Stimulated activated naive CD4-positive, alpha-beta T cell treated with Interleukin-2 at 50 U/mL for 16 hours (primary cell): Measurements from ENCODE around the gene HEBP2.
"Not testable (repeated sequence)": the region's sequence is repeated elsewhere in the genome, so short reads cannot be mapped to it uniquely, and the experiment has no call there.

ENCODE experiments used
- DNase-seq: peaks from one replicate; lab custom pipeline; 2025; lab: John Stamatoyannopoulos, UW

HEBP2 gene

DNA sequence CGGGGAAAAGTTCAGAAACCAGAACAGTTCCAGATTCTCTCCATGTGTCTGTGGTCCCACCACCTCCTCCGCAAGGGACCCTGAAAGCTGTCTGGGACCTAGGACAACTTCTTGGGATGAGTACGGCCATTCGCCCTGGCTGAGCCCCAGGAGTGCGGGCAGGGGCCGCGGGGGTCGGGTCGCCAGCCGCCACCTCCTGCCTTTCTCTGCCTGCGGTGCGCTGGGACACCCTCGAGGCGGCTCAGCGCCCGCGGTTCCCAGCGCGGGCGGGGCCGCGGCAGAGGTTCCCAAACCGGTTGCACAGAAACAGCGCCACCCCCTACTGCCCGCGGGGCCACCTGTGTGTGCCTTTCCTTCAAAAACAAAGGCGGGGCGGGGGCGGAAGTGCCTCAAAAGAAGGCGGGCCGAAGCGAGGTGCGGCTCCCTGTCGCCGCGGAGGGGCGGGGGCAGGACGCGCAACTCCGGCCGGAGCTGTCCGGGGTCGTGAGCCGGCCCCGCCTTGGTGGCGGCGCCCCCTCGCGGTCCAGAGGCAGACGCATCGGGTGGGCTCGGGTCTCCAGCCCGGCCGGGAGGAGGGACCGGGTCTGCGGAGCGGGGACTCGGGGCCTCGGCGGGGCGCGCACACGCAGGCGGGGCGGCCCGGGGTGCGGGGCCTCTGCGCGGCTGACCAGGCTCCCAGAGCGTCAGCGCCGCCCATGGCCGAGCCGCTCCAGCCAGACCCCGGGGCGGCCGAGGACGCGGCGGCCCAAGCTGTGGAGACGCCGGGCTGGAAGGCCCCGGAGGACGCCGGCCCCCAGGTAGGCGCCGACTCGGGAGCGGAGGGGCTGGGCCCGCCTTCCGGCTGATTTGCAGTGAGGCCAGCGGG lies at the start of gene HEBP2:
TSS of gene HEBP2 (plus strand) at position 423 of the 865 bp plus-strand sequence. CDS start at position 696, 273 bp downstream.
- DNase-seq = peak; percentile 89

- DNase-seq = no peak
These were observed 46.1 kb upstream of the HEBP2 start for GRCh38 chr6:138357928-138358327.

DNA sequence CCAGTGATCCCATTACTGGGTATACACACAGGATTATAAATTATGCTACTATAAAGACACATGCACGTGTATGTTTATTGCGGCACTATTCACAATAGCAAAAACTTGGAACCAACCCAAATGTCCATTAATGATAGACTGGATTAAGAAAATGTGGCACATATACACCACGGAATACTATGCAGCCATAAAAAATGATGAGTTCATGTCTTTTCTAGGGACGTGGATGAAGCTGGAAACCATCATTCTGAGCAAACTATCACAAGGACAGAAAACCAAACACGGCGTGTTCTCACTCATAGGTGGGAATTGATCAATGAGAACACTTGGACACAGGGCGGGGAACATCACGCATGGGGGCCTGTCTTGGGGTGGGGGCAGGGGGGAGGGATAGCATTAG lies 35.3 kb upstream of the HEBP2 start:
- not testable (repeated sequence) for DNase-seq

DNA sequence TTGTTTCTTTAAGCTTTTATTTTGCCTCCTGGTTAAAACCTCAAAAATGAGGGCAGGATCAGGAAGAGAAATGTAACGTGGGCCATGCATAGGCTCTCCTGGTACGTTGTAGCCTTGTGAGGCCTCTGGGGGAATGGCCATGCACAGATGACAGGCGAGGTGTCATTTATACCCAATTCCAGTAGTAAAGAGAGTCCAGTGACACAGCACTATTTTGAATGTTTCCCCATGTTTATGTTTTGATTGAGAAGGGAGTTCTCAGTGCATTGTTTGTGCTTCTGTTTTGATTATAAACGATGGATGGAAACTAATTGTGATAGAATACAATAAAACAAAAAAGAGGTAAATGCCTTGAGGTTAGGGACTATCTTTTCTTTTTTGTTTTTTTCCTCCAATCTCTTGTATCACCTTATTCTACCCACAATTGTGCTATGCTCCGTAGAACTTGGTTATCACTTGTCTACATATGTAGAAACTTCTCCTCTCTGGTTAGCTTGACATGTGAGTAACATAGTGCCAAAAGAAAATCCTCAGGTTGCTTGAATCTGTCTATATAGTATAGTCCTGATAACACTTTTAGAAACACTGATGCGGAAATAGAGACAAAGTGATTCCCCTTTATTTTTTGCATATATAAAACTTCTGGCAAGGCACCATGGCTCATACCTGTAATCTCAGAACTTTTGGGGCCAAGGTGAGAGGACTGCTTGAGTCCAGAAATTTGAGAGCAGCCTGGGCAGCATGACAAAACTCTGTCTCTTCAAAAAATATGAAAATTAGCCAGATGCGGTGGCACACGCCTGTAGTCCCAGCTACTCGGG lies 33.2 kb upstream of the HEBP2 start:
- no peak for DNase-seq

GRCh38 chr6:138371452-138371711 lies 32.6 kb upstream of the HEBP2 start:
- no peak for DNase-seq

DNA sequence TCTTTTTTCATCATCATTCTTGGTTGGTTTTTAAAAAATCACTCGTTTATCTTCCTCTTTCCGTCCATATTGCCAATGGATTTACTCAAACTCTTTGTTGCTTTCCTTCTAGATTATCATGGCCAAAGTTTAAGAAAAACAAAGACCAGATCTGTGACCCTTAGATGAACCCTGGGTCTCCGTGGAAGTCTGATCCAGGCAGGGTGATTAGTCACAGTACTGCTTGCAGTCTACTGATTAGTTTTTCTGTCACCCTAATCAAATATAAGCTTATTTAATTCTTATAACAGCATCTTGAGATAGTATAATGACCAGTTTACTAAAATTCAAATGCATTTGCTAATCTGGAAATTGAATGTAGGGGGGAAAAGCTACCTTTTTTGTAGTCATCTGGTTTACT lies 32.3 kb upstream of the HEBP2 start:
- no peak for DNase-seq

DNA sequence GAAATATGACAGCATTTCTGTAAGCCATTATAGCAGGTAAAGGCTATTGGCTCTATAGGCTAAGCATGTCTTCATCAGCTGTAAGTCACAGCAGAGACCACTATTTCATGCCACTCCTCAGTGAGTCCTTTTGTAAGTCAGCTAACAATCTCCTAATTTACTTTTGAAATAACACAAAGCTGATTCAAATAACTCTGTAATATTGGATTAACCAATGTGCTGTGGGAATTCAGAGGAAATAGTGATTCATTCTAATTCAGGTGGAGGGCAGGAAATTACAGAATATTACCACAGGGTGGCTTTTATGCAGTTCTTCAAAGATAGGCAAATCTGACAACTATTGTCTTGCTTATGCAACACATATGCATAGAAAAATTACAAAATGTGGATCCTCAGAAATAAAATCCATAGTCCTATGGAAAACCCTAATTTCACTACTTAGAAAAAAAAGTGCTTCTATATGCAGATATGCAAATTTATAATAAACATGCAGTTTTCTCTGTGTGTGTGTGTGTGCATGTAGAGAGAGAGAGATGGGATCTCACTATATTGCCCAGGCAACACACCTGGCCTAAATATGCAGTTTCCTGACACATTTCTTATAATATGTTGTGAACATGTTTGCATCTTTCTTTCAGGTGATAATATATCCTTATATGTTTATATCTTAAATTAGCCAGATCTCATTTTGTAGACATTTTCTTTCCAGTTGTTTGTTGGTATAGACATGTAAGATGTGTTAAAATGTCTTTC lies 31.1 kb upstream of the HEBP2 start:
- no peak for DNase-seq

DNA sequence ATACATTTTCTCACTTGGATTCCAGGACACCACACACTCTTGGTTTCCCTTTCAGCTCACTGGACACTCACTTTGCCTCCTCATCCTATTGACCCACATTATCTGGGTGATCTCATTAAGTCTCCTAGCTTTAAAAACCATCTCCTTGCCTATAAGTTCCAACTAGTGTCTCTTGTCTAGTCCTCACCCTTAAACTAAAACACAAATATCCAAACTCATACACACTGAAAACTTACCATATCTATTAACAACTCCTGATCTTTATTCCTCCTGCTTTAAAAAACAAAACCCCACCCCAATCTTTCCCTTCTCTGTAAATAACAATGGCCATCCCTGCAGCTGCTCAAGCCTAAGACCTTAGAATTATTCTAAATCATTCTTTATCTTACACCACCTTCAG lies 29.8 kb upstream of the HEBP2 start:
- no peak for DNase-seq

- DNase-seq = no peak
These were observed 29.2 kb upstream of the HEBP2 start for GRCh38 chr6:138374815-138375214.

GRCh38 chr6:138377042-138377441 lies 27.0 kb upstream of the HEBP2 start:
- DNase-seq = no peak

GRCh38 chr6:138377844-138378243 lies 26.2 kb upstream of the HEBP2 start, which contains the start of gene SMIM28:
Gene SMIM28, plus strand, starts transcription at chr6:138377905. Its CDS starts 168 bp downstream, at chr6:138378073.
- no peak for DNase-seq

DNA sequence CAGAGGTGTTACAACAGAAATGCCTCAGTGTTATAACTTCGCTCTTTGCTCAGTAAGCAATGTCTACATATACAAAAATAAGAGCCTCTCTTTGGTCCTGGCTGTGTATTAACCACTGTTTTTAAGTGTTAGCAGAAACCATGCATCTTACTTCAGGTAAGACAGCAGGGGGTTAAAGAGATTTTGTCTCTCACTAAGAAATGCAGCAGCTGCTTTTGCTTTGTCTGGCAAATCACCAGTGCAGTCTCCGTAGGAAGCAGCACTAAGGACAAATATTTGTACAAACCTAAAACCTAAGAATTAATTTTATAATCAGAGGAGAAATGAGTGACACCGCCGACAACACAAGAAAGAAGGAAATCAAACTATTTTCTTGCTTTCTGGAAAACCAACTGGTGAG lies 25.6 kb upstream of the HEBP2 start:
- DNase-seq = no peak

DNA sequence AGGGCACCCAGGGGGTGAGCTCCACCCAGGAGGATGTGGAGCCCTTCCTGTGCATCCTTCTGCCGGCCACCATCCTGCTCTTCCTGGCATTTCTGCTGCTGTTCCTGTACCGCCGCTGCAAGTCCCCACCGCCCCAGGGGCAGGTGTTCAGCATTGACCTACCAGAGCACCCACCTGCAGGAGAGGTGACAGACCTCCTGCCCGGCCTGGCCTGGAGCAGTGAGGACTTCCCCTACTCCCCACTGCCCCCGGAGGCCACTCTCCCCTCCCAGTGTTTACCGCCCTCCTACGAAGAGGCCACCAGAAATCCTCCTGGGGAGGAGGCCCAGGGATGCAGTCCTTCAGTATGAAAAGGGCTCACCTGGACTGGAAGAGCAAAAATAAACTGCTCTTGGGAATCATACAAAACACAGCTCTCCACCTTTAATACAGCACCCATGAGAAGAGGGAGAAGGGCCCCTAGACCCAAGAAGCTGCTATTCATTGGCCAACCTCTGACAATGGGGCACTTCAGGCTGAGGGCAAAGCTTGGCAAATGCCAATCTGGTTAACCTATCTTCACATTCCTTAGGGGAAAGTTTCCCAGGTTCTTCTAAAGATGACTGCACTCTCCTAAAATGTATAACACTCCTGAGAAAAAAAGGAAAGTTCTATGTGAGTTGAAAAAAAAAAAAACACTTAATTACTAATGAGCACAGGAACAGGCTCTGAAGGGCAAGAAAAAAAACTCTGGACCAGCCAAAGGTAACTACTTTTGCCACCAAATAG lies 21.3 kb upstream of the HEBP2 start:
- no peak for DNase-seq

- DNase-seq = no peak
These were observed 20.2 kb upstream of the HEBP2 start for GRCh38 chr6:138383776-138384175.

DNA sequence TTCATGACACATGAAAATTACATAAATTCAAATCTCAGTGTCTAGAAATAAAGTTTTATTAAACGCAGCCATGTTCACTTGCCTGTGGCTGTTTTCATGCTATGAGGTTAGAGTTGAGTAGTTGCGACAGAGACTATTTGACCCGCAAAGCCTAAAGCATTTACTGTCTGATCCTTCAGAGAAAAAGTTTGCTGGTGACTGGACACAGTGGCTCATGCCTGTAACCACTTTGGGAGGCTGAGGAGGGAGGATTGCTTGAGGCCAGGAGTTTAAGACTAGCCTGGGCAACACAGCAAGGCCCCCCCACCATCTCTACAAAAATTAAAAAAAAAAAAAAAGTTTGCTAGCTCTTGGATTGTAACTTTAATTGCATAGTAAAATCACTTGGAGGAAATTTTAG lies 17.1 kb upstream of the HEBP2 start:
- no peak for DNase-seq

DNA sequence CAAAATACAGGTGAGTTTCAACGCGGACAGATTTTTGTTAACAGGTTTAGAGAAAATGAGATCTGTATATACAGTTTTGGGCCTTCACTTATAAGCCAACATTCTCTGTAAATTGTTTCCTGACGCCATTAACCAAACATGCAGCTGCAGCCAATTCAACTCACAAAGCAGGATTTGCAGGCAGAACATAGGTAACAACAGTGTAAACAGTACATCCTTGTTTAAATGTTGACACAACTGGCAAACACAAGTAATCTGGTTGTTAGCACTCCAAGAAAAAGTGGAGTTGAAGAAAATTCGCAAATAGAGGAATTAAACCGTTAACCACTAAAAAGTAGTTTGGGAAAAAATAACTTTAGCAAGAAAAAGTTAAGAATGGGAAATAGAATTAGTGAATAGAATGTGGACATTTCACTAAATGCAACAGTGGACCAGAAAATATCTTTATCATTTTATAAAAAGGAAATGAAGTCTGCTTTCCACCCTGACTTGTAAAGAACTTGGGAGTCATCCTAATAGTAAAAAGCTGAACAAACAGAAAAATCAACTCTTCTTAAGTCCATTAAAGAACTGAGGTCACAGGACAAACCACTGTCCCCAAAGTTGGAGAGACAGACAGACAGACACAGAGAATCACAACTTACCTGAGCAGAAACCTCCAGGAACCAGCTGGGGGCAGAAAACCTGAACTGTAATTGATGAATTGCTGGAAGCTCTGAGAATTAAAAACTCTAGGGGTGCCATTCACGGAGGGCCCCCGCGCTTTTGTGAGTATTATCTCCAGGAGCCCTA lies 16.2 kb upstream of the HEBP2 start:
- no peak for DNase-seq

DNA sequence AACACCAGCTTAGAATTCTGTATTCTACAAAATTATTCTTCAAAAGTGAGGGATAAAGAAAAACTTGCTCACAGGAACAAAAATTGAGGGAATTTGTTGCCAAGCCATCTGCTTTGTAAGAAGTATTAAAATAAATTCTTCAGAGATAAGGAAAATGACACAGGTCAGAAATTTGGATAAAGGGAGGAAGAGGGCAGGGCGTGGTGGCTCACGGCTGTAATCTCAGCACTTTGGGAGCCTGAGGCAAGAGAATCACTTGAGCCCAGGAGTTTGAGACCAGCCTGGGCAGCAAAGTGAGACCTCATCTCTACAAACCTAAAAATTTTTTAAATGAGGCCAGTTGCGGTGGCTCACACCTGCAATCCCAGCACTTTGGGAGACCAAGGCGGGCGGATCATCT lies 14.5 kb upstream of the HEBP2 start:
- no peak for DNase-seq

- DNase-seq = no peak
These were observed 9.9 kb upstream of the HEBP2 start for GRCh38 chr6:138393871-138394783.

DNA sequence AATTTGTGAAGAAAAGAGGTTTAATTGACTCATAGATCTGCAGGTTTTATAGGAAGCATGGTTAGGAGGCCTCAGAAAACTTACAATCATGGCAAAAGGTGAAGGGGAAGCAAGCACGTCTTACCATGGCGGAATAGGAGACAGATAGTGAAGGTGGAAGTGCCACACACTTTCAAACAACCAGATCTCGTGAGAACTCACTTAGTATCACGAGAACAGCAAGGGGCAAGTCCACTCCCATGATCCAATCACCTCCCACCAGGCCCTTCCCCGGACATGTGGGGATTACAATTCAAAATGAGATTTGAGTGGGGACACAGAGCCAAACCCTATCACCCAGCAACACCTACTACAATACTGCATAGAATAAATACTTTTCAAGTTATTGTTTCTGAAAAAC lies 7.3 kb upstream of the HEBP2 start:
- DNase-seq = no peak
